Measurements from ENCODE around the gene NPTN. TPM values are rescaled to one million over a fixed set of nuclear protein-coding genes. Genes with fewer than 3 reads are reported as not detected.
A peak's percentile ranks its signal among the peaks of the same experiment; 100 is the strongest.

NPTN gene
- total and polyA plus RNA-seq, 9 of the 15 experiments (the other 6 are each of a cell fraction or from before 2014, with no cell fraction given): 9.6 to 48.5 (median 21.7) TPM

DNA sequence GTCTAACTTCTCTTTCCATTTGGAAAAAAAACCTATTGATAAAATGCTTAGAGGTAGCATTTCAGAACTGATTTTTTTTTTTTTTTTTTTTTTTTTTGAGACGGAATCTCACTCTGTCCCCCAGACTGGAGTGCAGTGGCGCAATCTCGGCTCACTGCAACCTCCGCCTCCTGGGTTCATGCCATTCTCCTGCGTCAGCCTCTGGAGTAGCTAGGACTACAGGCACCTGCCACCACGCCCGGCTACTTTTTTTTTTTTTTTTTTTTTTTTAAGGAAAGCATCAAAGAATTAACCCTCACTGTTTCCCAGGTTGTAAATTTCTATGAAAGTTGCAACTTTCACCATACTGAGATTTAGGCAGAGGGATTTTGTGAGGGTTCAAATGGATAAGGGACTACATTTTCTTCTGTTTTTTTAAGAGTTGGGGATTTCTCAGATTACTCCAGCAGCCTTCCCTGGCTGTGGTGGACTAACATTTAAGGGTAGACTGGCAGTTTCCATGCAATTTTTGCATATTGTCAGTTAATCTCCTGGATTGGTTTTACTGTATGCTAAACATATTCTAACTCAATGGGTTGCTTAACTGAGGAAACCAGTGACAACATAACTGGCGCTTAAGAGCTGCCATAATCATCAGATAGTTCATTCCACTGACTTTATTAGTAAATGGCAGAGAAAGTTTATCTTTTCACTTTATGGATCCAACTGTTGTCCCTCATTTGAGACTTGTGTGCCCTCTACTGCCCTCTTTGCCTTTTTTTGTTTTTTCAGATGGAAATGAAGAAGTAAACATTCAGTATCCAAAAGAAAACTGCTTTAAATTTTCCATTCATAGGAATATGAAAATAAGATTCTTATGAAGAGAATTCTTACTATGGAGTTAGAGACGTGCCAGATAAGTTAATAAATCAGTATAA is 93.7 kb downstream of the NPTN start:
- Histone ChIP-seq H3K36me3 (ENCODE audit: control insufficient read depth, insufficient read depth, low read length) (no peaks in the 10 kb centered on the region), H3K79me2 (ENCODE audit: control insufficient read depth, insufficient read depth, low read length) (no peaks in the 10 kb centered on the region), H3K9me3 (replicated peaks; ENCODE audit: control insufficient read depth, insufficient read depth, low read depth, low read length) (no peaks in the 10 kb centered on the region), H3K27ac (ENCODE audit: extremely low read depth, low read depth, low read length) (no peak overlapping the region), H2AFZ (ENCODE audit: low read depth, low read length) (no peak overlapping the region), H3K27me3 (ENCODE audit: control insufficient read depth in 2 of 2, insufficient read depth in 2 of 2, low read length in 2 of 2) (peaks cover 0 to 6% of the 10 kb centered on the region in 2 experiments; a peak in 2 of 5 replicates), H3K4me1 (replicated peaks in 1 of 2; ENCODE audit: control insufficient read depth in 2 of 2, insufficient read depth in 2 of 2, low read length in 2 of 2) (no peaks in the 10 kb centered on the region), H3K9me1 (ENCODE audit: control insufficient read depth, insufficient read depth, low read length) (no peaks in the 10 kb centered on the region), H3K4me2 (ENCODE audit: insufficient read depth, low read length) (no peak overlapping the region), H3K9ac (ENCODE audit: insufficient read depth in 1 of 2, low read depth in 2 of 2, low read length in 2 of 2) (no peak overlapping the region), H3K4me3 (no peak overlapping the region), H4K20me1 (replicated peaks; ENCODE audit: control insufficient read depth, insufficient read depth, low read length) (no peaks in the 10 kb centered on the region)
- ChIA-PET POLR2A (interaction anchor here (0.6 to 1.0 kb wide), 2 partner anchors 10 to 405 kb away, joined by 4 to 5 read pairs; no protein-coding TSS in a partner anchor), CTCF (ENCODE audit: low intra/inter-chr PET ratio) (interaction anchor here (0.6 kb wide), 1 partner anchor 81 kb away, joined by 3 read pairs; no protein-coding TSS in a partner anchor)
- intact Hi-C loops (cut with micrococcal nuclease) (no loop called here), in situ Hi-C loops (cut with MboI) (loop anchor here (10.0 kb wide), 1 partner anchor 235 kb away; no protein-coding TSS in a partner anchor)
- no peak for FAIRE-seq
- BruUV-seq (replicated peaks): no TSS peak
- no peak for ATAC-seq
- no peak for DNase-seq (ENCODE audit: extremely low read depth in 1 of 4, low spot score in 3 of 4)
- WGBS (ENCODE audit: insufficient coverage, low coverage, missing lambda C conversion rate): 10% methylated on average over 6 of the region's 9 CpGs
- TF ChIP-seq CBFA2T3 (IDR thresholded peaks at IDR 0.05): no peak
- TF ChIP-seq TARDBP (IDR thresholded peaks at IDR 0.05): no peak
- TF ChIP-seq RAD21 (CRISPR knock-in tag; conservative IDR thresholded peaks at IDR 0.05 in 1 of 2, IDR thresholded peaks at IDR 0.05 in 1 of 2): peak in 1 of 2 experiments; percentile 58; a peak in 2 of 4 replicates
- TF ChIP-seq, protein P1, sequence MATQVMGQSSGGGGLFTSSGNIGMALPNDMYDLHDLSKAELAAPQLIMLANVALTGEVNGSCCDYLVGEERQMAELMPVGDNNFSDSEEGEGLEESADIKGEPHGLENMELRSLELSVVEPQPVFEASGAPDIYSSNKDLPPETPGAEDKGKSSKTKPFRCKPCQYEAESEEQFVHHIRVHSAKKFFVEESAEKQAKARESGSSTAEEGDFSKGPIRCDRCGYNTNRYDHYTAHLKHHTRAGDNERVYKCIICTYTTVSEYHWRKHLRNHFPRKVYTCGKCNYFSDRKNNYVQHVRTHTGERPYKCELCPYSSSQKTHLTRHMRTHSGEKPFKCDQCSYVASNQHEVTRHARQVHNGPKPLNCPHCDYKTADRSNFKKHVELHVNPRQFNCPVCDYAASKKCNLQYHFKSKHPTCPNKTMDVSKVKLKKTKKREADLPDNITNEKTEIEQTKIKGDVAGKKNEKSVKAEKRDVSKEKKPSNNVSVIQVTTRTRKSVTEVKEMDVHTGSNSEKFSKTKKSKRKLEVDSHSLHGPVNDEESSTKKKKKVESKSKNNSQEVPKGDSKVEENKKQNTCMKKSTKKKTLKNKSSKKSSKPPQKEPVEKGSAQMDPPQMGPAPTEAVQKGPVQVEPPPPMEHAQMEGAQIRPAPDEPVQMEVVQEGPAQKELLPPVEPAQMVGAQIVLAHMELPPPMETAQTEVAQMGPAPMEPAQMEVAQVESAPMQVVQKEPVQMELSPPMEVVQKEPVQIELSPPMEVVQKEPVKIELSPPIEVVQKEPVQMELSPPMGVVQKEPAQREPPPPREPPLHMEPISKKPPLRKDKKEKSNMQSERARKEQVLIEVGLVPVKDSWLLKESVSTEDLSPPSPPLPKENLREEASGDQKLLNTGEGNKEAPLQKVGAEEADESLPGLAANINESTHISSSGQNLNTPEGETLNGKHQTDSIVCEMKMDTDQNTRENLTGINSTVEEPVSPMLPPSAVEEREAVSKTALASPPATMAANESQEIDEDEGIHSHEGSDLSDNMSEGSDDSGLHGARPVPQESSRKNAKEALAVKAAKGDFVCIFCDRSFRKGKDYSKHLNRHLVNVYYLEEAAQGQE (IDR thresholded peaks at IDR 0.05; ENCODE audit: borderline replicate concordance): peak; percentile 21; the same call in 1 of the 2 replicates
- TF ChIP-seq, protein P1 (CRISPR knock-in tag; IDR thresholded peaks at IDR 0.05; ENCODE audit: low read depth): no peak
- TF ChIP-seq, protein P2, sequence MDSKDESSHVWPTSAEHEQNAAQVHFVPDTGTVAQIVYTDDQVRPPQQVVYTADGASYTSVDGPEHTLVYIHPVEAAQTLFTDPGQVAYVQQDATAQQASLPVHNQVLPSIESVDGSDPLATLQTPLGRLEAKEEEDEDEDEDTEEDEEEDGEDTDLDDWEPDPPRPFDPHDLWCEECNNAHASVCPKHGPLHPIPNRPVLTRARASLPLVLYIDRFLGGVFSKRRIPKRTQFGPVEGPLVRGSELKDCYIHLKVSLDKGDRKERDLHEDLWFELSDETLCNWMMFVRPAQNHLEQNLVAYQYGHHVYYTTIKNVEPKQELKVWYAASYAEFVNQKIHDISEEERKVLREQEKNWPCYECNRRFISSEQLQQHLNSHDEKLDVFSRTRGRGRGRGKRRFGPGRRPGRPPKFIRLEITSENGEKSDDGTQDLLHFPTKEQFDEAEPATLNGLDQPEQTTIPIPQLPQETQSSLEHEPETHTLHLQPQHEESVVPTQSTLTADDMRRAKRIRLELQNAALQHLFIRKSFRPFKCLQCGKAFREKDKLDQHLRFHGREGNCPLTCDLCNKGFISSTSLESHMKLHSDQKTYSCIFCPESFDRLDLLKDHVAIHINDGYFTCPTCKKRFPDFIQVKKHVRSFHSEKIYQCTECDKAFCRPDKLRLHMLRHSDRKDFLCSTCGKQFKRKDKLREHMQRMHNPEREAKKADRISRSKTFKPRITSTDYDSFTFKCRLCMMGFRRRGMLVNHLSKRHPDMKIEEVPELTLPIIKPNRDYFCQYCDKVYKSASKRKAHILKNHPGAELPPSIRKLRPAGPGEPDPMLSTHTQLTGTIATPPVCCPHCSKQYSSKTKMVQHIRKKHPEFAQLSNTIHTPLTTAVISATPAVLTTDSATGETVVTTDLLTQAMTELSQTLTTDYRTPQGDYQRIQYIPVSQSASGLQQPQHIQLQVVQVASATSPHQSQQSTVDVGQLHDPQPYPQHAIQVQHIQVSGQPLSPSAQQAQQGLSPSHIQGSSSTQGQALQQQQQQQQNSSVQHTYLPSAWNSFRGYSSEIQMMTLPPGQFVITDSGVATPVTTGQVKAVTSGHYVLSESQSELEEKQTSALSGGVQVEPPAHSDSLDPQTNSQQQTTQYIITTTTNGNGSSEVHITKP (IDR thresholded peaks at IDR 0.05; ENCODE audit: partially characterized antibody): no peak
- TF ChIP-seq ILF3 (IDR thresholded peaks at IDR 0.05; ENCODE audit: borderline replicate concordance): no peak
- TF ChIP-seq RUNX1 (IDR thresholded peaks at IDR 0.05; ENCODE audit: low read depth): no peak
- TF ChIP-seq DDX20 (tag; IDR thresholded peaks at IDR 0.05; ENCODE audit: low read depth): no peak
